Liver (tissue), 3 donors: Measurements from ENCODE around the gene EHD4.

ENCODE experiments used
- CTCF ChIP-seq: fragments of 150-350 bp; IDR thresholded peaks from 2 replicates; pipeline ENCODE4 v1.5.1; 2017; ENCODE audit warnings: improper control_type of control experiment, low read depth, low read length; ENCODE audit not compliant: missing input control
- EGR1 ChIP-seq, 2 donors: IDR thresholded peaks; 2 replicates each; pipeline ENCODE4 v1.6.1; 2016 to 2018; ENCODE audit warnings: antibody characterized with exemption in 2 of 2, low read depth in 2 of 2
- HNF4G ChIP-seq: IDR thresholded peaks from 2 replicates; pipeline ENCODE4 v1.6.1; 2016; ENCODE audit warnings: antibody characterized with exemption
- RAD21 ChIP-seq, 2 donors: IDR thresholded peaks; 2 replicates each; pipeline ENCODE4 v1.6.1; 2016; ENCODE audit warnings: antibody characterized with exemption in 2 of 2, mild to moderate bottlenecking in 2 of 2
- REST ChIP-seq: IDR thresholded peaks from 2 replicates; pipeline ENCODE4 v1.6.1; 2016; ENCODE audit warnings: antibody characterized with exemption, mild to moderate bottlenecking
- TAF1 ChIP-seq: conservative IDR thresholded peaks from 2 replicates; pipeline ENCODE4 v1.6.1; 2016; ENCODE audit warnings: antibody characterized with exemption, mild to moderate bottlenecking
- YY1 ChIP-seq: IDR thresholded peaks from 2 replicates; pipeline ENCODE4 v1.6.1; 2016; ENCODE audit warnings: antibody characterized with exemption, mild to moderate bottlenecking
- ZBTB33 ChIP-seq: IDR thresholded peaks from 2 replicates; pipeline ENCODE4 v1.6.1; 2016; ENCODE audit warnings: antibody characterized with exemption
- donor health status: healthy.
- donor health status: healthy.

- TF ChIP-seq REST (no peak), CTCF (no peak), EGR1 (IDR thresholded peaks at IDR 0.05; ENCODE audit: low read depth in 2 of 2) (no peak), ZBTB33 (no peak), TAF1 (no peak), RAD21 (IDR thresholded peaks at IDR 0.05) (no peak), YY1 (no peak), HNF4G (no peak)
These were observed 14.3 kb downstream of the EHD4 start for GRCh38 chr15:41958002-41958420.
